ENCODE data around the gene ALG14.
"Not testable (repeated sequence)": the region's sequence is repeated elsewhere in the genome, so short reads cannot be mapped to it uniquely, and the experiment has no call there.

ALG14 gene, protein sequence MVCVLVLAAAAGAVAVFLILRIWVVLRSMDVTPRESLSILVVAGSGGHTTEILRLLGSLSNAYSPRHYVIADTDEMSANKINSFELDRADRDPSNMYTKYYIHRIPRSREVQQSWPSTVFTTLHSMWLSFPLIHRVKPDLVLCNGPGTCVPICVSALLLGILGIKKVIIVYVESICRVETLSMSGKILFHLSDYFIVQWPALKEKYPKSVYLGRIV

DNA sequence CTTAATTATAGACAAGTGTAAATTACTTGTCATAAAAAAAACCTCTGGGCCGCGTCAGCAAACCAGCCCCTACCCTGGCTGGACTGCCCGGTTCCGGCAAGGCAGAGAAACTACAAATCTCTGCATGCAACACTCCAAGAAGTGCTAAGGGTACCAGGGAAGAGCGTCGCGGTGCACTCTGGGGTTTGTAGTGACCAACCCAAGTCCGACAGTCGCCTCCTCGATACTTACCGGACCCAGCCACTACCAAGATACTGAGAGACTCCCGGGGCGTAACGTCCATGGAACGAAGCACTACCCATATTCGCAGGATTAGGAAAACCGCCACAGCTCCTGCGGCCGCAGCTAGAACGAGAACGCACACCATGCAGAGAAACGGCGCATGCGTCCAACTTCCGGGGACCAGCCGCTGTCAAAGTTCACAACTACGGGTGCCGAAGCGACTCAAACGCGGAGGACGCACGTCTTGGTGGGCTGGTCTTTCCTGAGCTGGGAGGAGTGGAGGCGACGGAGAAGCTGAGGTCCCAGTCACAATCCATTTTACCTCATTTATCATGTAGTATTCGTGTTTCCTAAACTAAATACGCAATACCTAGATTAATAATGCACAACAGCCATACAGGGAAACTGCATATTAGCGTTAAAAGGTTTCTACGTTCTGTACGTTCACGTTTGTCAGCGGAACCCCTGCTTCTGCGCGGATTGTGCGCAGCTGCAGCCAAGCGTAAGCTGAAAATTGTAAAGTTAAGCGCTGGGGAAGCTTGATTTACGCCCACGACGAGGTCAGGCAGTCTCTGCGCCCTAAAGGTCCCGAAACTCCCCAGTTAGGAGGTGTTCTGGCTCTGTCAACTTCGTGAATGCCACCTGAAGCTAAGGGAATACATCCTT is at the start of gene ALG14:
TSS of gene ALG14 (minus strand) at position 420 of the 888 bp plus-strand sequence. CDS start at position 367, 53 bp downstream.
- peak; percentile 91 for DNase-seq (ENCODE audit: low spot score)

DNA sequence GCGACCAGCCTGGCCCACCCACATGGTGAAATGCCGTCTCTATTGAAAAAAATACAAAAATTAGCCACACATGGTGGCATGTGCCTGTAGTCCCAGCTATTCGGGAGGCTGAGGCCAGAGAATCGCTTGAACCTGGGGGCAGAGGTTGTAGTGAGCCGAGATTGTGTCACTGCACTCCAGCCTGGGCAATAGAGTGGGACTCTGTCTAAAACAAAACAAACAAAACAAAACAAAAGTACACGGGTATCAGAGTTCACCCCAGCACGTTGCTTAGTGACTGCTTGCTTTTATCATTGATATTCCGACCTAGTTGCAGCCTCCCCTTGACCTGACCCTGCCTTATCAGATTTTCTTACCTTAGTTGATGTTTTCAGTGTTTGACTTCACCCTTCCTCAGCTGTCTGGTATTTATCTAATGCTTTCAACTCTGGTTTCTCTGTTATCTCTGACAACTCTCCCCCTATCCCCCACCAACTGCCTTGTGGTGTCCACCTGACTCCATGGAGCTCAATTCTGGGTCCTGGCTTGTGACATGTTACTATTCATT is 49.5 kb upstream of the ALG14 start:
- DNase-seq (ENCODE audit: low spot score): no peak

DNA sequence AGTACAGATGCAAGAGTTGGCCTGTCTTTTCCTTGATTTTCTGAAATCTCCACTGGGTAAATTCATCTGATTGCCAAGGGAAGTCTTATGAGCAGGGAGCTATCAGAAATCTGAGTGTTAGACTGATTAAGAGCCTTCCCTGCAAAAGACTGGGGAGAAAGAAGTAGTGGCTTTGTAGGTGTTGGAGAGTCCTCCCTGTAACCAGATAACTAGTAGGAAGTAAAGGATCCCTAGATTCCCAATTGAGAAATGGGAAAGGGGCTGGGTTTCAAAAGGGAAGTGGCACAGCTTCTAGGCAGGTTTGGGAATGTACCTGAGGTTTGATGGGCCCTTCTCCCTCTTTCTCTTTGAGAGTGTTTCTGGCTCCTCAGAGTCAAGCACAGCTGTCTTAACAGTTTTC is 46.5 kb upstream of the ALG14 start:
- DNase-seq (ENCODE audit: low spot score): no peak

DNA sequence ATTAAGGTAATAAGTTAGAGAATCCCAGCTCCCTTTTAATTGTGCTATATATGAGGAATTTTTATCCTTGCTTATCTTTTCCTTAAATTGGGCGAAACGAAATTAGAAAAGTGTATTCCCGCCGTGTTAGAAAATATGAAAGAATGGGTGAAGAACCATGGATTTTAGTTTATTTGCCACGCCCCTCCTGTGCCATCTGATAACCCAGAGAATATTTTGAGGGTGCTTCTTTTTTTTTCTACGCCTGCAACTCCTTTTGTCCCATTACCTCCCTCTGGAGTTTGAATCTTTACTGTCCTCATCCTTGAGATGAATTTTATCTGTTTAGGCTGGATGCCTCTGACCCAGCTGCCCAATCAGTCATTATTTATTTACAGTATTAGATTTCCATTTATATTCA is 46.0 kb upstream of the ALG14 start:
- no peak for DNase-seq (ENCODE audit: low spot score)

DNA sequence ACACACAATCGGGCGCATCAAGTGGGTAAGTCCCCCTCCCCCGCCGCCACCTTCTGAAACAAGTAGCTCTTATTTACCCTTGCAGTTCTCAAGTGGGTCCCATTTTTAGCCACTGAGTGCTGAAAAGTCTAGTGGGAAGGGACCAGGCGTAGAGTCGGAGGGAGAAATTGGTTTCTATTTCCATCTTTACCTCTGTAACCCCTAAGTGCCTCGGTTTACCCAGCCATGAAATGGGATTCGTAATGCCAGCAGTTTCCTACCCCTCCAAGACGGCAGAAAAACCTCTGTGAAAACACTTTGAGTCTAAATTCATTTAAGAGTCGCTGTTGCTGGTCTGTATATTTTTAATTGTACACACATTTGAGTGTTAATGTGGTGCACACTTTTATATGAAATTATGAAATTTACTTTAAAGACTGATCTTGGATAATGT is 45.3 kb upstream of the ALG14 start:
- no peak for DNase-seq (ENCODE audit: low spot score)

DNA sequence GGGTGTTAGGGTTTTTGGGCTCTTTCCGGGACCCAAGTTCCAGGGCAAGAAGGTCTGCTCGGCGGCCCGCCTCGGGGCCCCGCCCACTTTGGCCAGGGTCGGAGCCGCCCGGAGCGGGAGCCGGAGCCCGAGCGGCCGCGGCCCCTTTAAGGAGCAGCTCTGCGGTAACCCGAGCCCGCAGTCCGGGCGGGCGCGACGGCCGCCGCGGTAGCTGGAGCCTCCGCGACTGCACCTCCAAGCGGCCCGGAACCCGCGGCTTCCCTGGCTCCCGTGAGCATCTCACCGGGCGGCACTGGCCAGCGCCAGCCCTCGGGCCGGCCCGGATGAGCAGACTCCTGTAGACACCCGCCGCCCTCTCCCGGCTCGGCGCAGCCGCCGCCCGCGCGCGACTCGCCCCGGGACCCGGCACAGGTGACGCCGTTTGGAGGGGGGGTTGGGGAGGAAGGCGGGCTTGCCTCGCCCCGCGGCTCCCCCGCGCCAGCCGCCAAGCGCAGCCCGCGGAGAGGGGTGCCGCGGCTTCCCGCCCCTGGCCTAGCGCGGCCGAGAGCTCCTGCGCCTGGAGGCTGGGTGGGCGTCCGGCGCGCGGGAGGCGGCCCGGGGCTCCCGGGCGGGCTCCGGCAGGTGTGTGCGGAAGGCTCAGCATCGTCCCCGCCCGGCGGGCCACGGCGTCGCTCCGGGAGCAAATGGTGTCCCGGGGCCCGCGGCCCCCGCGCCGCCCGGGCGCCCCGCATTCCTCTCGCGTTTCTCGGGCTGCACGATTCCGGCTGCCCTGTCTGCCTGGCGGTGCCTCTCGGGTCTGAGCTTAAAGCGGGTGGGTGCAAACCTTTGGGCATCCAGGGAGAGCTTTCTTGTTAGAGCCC is 44.7 kb upstream of the ALG14 start, which contains the start of gene TLCD4:
TSS of gene TLCD4 (plus strand) at position 149 of the 860 bp plus-strand sequence. CDS start 26,547 bp downstream, outside the sequence.
- peak; percentile 7 for DNase-seq (ENCODE audit: low spot score)

DNA sequence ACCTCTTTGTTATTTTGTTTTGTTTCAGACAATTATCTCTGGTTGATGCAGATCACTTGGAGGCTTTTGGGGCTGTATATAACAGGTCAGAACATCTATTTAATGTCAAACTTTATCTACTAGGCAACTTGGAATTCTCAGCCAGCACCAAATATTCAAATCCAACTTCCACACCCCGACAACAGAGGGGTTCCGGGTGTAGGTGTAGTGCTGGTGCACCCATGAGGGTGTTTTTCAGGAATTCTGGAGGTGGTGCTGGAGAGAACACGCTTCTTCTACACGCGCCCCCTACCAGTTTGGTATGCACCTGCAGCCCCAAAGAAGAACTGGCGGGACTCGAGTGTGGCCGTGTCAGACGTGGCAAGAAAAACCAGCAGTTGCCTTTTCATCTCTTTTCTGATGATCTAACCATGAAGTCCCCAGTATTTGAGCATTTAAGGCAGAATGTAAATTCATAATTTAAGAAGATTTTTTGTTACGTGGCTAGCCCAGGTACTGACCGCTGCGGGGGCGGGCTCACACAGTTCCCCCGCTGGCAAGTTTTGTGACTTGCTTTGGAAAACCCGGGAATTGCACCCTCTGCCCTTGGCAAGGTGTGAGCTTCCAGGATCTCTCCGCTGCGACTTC is 43.9 kb upstream of the ALG14 start:
- peak; percentile 42 for DNase-seq (ENCODE audit: low spot score)

DNA sequence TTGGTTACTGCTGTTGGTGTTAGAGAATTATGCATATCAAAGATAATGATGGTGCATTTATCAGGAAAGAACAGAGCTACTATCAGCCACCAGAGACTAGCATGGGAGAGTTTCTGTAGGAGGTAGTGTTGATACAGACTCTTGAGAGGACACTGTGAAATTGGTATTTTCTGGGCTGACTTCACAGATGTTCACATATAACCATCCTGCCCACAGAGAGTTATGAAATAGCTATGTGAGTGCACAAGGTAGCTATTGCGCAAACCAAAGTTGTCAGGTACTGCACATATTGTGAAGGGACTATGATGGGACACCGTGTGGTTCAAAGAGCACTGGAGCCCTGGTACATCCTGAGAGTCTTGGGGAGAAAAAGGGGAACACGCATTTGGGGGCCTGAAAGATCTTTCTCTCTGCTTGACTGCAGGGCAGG is 43.0 kb upstream of the ALG14 start:
- no peak for DNase-seq (ENCODE audit: low spot score)

DNA sequence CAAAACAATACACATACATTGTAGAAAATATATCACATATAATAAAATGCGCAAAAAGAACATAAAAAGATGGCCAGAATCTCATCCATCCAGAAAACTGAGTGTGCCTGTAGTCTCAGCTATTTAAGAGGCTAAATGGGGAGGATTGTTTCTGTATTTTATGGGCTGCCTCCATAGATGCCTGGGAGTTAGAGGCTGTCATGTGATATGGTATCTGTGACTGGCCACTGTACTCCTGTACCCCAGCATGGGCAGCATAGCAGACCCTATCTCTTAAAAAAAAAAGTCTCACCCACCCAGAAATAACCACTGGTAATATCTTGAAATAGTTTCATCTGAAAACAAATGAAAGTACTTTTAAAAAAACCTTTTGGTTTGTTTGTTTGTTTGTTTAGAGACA is 40.9 kb upstream of the ALG14 start:
- DNase-seq (ENCODE audit: low spot score): no peak

DNA sequence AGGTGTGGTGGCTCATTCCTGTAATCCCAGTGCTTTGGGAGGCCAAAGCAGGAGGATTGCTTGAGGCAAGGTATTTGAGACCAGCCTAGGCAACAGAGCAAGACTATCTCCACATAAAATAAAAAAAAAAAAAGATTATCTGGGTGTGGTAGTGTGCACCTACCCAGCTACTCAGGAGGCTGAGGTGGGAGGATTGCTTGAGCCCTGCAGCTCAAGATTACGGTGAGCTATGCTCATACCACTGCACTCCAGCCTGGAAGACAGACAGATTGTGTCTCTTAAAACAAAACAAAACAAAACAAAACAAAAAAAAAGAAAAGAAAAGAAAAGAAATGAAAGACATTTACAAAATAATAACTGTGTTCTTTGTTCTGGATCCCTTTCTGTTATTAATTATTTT is 38.3 kb upstream of the ALG14 start:
- DNase-seq (ENCODE audit: low spot score): no peak

DNA sequence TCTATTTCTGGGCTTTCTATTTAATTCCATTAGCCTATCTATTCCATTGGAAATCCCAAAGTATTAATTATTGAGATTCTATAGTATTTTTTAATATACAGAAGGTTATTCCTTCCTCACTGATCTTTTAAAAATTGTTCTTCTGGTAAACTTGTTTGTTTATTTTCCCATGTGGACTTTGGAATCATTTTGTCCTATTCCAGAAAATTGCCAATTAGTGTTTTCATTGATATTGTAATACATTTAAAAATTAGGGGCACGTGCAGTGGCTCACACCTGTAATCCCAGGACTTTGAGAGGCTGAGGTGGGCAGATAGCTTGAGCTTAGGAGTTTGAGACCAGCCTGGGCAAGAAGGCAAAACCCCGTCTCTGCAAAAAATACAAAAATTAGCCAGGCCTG is 36.0 kb upstream of the ALG14 start:
- no peak for DNase-seq (ENCODE audit: low spot score)

DNA sequence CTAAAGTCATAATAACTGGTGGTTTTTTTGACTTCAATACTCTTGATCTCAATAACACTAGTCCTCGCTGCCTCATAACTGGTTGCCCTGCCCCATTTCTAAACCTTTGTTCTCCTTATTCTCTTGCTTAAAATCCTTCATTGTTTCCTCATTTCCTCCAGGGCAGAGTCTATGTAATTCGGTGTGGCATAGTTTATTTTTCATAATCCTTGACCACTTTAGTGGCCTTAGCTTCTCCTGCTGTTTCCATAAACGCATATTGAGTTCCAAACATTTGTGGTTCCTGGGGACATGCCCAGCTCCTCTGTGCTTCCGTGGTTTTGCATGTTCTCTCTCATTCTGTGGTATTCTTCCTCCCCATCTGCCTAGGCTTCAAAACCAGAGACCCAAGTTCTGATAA is 25.4 kb upstream of the ALG14 start:
- DNase-seq (ENCODE audit: low spot score): no peak

DNA sequence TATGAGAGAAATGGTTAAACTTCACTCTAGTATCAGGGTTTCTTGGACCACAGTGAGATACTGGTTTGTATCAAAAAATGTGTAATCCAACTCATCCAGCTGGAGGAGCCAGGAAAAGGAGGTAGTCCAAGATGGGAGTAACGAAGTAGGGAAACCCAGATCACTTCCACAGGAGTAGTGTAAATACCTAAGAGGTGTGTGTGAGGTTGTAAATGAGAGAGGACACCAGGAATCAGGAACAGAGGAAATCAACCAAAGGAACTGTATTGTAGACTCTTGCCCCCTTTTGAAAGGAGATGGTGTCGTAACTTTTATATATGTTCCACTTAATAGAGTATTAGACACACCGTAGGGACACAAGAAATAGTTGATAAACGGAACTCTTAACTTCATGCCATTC is 24.7 kb upstream of the ALG14 start:
- DNase-seq (ENCODE audit: low spot score): no peak

DNA sequence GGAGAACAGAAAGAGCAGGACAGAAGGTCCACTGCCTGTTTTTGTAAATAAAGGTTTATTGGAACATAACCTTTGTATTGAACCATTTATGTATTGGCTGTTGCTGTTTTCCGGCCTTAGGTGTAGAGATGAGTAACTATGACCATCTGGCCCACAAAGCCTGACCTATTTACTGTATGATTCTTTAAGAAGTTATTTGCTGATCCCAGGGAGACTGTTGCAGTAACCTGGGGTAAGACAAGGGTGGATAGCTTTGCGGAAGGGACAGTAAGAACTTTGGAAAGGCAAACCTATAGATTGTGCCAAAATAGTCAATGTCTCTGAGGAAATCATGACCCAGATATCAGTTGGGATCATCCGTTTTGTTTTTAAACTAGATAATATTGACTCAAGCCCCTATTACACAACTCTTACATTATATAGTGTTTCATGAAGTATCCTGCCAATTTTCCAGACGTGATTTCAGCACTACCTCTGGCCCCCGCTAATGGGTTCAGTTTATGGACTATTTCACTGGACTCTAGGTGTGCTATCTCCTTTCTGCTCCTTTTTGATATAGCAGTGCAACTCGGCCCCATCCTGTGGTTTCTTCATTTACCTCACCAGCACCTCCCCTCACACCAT is 23.6 kb upstream of the ALG14 start:
- DNase-seq (ENCODE audit: low spot score): no peak

DNA sequence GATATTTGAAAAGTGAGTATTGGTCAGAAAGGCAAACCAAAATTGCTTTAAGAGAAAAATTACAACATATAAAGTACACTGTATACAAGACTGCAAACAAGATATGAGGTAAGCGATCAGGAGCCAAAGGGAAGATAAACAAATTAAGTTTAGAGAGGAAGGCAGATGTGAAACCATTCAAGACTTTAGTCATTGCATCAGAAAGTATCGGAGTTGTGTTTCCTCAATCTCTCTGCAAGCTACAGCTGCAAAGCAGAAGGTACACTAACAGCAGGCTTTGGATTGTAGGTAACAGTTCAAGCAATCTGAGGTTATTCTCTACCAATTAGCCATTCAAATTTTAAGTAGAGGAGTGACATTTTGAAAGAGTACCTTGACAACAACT is 23.1 kb upstream of the ALG14 start:
- DNase-seq (ENCODE audit: low spot score): no peak

DNA sequence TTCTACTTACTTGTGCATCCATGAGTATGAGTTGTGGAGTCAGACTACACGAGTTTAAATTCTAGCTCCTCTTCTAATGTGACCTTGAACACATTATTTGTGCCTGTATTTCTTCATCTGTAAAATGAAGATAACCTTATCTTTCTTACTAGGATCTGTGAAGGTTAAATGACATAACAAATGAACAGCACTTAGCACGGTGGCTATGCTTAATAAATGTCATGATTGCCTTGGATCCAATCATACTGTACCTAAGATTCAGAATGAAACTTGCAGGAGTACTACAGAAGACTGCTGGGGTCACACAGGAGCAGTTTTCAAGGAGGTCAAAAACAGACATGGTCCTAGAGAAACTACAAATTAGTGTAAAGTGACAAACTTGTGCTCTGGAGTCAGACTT is 22.2 kb upstream of the ALG14 start:
- no peak for DNase-seq (ENCODE audit: low spot score)

DNA sequence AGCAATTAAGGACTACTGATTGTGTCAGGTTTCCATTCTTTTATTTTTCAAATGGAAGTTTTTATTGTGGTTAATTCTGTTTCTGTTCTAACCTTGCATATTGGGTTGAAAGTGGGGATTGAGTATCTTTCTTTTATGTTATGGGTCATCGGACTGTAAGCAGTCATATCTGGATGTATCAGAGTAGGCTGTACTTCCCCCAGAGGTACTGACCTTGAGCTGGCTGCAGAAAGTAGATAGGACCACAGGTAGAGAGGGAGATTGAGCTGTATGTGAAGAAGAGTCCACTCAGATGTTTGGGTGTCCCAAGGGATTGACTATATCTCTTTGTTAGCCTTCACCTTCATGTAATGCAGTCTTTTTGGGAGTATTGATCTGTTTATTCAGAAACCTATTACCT is 20.5 kb upstream of the ALG14 start:
- no peak for DNase-seq (ENCODE audit: low spot score)

DNA sequence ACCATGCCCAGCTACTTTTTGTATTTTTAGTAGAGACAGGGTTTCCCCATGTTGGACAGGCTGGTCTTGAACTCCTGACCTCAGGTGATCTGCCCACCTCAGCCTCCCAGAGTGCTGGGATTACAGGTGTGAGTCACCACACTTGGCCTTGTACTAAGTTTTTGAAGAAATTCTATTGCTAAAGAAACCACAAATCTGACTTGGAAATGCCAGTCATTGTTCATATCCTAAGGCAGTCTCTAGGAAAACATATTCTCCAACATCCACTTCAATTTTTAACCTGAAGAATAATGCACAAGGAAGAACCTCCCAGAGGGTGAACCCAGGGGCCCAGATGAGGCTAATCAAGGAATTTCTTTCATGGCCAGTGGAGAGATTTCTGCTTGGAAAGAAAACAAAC is 20.1 kb upstream of the ALG14 start:
- not testable (repeated sequence) for DNase-seq (ENCODE audit: low spot score)

DNA sequence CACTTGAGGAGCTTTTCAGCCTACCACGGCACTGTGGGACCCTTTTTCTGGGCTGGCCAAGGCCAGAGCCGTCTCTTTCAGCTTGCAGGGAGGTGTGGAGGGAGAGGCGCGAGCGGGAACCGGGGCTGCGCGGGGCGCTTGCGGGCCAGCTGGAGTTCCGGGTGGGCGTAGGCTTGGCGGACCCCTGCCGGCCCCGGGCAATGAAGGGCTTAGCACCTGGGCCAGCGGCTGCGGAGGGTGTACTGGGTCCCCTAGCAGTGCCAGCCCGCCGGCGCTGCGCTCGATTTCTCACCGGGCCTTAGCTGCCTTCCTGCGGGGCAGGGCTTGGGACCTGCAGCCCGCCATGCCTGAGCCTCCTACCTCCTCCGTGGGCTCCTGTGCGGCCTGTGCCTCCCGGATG is 18.5 kb upstream of the ALG14 start:
- not testable (repeated sequence) for DNase-seq (ENCODE audit: low spot score)

DNA sequence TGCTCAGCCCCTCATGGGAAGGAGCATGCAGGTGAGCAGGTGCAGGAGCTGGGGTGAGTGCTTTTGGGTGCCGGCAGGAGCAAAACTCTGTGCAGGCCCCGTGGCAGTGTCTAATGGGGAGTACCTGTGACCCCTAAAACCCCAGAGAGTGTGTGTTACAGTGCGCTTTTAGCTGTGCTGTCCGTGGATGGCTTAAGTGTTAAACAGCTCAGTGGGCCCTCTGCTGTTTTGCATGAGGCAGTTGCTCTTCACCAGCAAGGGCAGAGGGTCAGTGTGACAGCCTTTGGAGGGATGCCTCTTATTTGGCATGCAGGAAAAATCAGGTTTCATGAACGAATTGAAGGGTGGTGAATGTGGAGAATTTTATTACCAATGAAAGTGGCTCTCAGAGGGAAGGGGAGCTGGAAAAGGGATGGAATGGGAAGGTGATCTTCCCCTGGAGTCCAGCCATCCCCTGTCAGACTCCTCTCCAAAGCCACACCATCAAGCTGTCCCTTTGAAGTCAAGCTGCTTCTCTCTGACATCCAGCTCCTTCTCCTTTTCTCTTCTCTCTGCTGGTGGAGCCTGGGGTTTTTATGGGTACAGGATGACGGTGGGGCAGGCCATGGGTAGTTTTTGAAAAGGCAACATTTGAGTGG is 17.0 kb upstream of the ALG14 start:
- DNase-seq (ENCODE audit: low spot score): no peak

DNA sequence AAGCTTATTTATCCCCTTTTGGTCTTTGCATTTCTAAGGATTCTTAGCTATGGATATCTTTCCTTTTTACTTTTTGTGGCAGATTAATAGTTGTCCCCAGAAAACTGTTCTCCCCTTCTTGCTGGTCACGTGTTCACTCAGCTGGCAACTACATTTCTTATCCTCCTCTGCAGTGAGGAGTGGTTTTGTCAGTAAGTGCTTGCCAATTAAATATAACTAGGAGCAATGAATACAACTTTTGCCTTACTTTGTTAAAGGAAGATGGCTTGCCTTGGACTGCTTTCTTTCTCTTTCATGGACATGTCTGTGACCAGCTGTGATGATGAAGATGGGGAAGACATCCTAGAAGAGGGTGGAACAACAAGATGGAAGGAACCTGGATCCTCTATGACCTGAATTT is 15.6 kb upstream of the ALG14 start:
- no peak for DNase-seq (ENCODE audit: low spot score)

All from CD4-positive, alpha-beta T cell treated with Interleukin-6 at 100 ng/mL for 8 hours (primary cell).